NK-92 treated with Interleukin-12 subunit alpha and Interleukin-12 subunit beta, amount 100 ng/mL, for 24 hours (cell line): ENCODE data around the gene FAM90A26.
"Not testable (repeated sequence)": the region's sequence is repeated elsewhere in the genome, so short reads cannot be mapped to it uniquely, and the experiment has no call there.

Source experiments
- DNase-seq: peaks from one replicate; lab custom pipeline; 2025; lab: John Stamatoyannopoulos, UW

FAM90A26 gene, protein sequence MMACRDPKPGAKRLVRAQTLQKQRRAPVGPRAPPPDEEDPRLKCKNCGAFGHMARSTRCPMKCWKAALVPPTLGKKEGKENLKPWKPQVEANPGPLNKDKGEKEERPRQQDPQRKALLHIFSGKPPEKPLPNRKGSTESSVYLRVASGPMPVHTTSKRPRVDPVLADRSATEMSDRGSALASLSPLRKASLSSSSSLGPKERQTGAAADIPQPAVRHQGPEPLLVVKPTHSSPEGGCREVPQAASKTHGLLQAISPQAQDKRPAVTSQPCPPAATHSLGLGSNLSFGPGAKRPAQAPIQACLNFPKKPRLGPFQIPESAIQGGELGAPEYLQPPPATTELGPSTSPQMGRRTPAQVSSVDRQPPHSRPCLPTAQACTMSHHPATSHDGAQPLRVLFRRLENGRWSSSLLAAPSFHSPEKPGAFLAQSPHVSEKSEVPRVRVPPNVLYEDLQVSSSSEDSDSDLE

DNA sequence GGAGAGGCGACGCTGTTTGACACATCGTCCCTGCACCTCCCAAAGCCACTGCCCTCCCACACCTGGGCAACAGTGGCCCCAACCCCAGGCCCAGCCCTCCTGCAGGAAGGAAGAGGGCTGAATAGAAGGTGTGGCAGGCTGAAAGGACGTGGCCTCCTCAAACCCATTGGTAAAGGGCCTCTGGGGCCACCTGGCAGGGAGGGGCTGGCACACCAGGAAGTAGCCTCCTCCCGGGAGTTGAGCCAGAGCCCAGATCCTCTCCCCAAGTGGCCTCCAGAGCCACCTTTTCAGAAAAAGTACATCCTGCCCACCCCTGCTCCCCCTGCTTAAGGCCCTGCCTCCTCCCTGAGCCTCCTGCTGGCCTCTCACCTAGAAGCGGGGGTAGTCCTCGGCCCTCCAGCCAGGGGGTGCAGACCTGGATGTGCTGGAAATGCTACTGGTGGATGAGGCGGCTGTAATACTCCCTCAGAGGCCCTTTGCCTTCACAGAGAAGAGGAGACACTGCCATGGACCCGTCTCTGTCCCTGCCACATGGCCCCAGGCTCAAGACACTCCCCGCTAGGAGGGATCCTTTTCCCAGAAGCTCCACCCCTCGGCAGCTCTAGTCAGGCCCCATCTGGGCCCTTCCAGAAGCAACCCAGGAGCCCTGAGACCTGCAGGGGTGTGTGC lies at the start of gene FAM90A26:
Gene FAM90A26 (plus strand): TSS at position 619 of the 669 bp plus-strand sequence. CDS start 2,764 bp downstream, outside the sequence.
- not testable (repeated sequence) for DNase-seq

DNA sequence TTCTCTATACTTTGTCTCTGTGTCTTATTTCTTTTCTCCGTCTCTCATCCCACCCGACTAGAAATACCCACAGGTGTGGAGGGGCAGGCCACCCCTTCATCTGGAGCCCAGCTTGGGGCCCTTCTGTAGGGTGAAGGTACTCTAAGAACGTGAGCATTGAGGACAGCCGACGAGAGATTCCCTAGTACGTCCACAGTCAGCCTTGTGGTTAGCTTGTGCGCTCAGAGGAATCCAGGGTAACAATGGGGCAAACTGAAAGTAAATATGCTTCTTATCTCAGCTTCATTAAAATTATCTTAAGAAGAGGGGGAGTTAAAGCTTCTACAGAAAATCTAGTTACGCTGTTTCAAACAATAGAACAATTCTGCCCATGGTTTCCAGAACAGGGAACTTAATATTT lies 47.5 kb upstream of the FAM90A26 start:
- not testable (repeated sequence) for DNase-seq

- DNase-seq, result not testable (repeated sequence)
Observed at GRCh38 chr4:9123572-9124007, 46.6 kb upstream of the FAM90A26 start.

DNA sequence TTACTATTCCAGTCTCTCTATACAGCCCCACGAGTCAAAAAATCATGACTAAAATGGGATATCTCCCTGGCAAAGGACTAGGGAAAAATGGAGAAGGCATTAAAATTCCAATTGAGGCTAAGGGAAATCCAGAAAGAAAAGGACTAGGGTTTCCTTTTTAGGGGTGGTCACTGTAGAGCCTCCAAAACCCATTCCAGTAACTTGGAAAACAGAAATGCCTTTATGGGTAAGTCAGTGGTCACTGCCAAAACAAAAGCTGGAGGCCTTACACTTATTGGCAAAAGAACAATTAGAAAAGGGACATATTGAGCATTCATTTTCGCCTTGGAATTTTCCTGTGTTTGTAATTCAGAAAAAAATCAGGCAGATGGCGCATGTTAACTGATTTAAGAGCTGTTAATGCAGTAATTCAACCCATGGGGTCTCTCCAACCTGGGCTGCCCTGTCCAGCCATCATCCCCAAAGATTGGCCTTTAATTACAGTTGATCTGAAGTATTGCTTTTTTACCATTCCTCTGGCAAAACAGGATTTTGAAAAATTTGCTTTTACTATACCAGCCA lies 44.5 kb upstream of the FAM90A26 start:
- DNase-seq, result not testable (repeated sequence)

- not testable (repeated sequence) for DNase-seq
Observed at GRCh38 chr4:9131420-9131819, 38.8 kb upstream of the FAM90A26 start.

DNA sequence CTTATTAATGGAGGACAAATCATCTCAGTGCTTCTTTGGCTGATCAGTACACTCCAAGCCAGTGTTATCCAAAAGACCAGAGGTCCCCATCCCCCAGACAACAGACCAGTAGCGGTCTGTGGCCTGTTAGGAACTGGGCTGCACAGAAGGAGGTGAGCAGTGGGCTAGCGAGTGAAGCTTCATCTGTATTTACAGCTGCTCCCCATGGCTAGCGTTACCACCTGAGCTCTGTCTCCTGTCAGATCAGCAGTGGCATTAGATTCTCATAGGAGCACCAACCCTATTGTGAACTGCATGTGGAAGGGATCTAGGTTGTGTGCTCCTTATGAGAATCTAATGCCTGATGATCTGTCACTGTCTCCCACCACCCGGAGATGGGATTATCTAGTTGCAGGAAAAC lies 37.4 kb upstream of the FAM90A26 start:
- not testable (repeated sequence) for DNase-seq

GRCh38 chr4:9134011-9134410 lies 36.2 kb upstream of the FAM90A26 start:
- DNase-seq, result not testable (repeated sequence)

- DNase-seq, result not testable (repeated sequence)
Observed at GRCh38 chr4:9134556-9134955, 35.7 kb upstream of the FAM90A26 start.

DNA sequence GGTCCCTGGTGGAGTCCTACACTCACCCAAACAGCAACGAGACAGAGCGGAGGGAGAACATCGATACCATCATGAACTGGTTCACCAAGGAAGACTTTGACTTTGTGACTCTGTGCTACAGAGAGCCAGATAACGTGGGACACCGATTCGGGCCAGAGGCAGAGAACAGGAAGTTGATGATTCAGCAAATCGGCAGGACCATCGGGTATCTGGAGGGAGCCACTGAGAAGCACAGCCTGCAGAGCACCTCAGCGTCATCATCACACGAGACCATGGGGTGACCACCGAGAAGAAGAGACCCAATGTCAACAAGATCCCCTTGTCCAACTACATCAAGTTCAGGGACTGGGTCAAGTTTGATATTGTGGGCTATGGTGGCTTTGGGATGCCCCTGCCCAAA lies 29.2 kb upstream of the FAM90A26 start:
- DNase-seq, result not testable (repeated sequence)

DNA sequence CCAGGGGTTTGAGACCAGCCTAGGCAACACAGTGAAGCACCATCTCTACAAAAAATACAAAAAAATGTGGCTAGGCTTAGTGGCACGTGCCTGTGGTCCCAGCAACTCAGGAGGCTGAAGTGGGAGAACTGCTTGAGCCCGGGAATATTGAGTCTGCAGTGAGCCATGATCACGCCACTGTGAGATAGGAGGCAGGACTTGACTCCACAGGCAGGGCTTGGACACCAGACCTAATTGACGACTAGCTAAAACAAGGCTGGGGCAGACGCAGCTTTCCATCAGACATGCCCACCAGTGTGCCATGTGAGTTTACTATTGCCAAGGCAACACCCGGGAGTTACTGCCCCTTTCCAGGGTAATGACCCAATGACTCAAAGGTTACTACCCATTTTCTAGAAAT lies 27.4 kb upstream of the FAM90A26 start:
- not testable (repeated sequence) for DNase-seq

GRCh38 chr4:9143421-9144080 lies 26.7 kb upstream of the FAM90A26 start:
- no peak for DNase-seq

DNA sequence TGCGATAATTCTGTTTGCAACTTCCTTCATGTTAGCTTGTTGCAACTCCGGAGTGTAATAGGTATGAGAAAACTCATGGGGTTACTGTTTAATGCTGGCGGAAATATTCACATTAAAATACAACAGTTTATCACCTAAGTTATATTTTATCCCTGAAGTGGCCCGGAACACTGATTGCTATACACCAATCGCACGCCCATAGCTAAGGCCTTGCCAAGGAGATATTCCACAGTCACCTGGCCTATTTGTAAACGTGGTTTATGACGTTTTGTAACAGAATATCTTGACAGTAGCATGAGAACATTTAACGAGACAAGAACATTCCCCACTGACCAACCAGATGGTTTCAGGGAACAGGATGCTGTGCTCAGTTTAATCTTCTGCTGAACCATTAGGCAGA lies 23.2 kb upstream of the FAM90A26 start:
- no peak for DNase-seq

DNA sequence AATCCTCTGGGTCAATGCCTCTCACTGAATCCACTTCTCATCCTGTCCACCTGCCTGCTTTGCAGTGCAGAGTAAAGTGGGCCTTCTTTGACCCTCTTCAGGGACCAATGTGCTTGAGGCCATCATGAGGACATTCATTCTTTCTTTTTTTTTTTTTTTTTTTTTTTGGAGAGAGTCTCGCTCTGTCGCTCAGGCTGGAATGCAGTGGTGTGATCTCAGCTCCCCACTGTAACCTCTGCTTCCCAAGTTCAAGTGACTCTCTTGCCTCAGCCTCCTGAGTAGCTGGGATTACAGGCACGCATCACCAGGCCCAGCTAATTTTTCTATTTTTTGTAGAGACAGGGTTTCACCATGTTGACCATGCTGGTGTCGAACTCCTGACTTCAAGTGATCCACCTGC lies 22.8 kb upstream of the FAM90A26 start:
- not testable (repeated sequence) for DNase-seq

GRCh38 chr4:9148611-9149409 lies 21.4 kb upstream of the FAM90A26 start:
- DNase-seq, result not testable (repeated sequence)

DNA sequence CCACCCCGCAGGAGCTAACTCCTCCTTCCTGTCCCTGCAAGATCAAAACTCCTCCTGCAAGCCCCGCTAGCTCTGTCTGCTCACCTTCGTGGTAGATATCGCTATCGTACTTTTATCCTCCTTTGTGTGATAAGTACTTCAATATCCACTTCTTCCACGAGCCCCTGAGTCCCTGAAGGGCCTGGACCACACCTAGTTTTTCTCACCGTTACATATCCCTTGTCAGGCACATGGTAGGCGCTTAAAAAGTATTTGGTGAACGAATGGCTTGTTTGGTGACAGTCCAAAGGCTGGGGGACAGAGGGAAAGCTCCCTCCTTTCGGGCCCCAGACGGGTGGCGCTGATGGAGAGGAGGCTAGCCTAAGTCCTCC lies 18.4 kb upstream of the FAM90A26 start:
- DNase-seq, result not testable (repeated sequence)

DNA sequence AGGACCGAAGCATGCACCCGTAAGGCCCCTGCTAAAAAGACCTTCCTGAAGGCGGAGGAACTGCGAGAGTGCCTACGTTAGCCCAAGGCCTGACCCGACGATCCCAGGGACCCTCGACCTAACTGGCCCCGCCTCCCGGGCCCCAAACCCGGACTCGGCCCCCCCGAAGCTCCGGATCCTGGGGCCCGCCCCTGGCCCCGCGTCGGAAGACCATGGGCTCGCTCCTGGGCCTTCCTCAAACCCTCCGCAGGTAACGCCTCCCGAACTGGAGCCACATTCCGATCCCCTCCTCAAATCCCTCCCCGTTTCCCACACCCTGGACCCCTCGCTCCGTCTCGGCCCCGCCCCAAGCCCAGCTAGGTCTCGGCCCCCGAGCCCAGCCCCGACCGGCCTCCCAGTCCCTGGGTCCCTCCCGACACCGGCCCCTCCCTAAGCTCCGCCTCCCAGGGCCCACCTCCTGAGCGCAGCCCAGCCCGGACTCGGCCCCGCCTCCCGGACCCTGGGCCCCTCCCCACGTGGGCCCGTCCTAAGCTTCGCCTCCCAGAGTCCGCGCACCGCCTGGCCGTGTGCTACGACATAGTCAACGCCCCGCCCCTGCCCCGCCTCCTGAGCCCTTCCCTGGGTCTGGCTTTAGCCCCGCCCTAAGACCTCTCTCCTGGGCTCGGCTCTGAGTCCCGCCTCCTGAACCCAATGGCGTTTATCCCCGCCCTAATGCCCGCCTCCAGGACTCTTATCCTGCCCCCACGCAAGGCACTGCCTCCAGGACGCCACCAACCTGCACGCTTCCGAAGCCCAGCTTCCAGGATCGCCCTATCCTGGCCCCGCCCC lies 17.8 kb upstream of the FAM90A26 start:
- DNase-seq, result not testable (repeated sequence)

- not testable (repeated sequence) for DNase-seq
Observed at GRCh38 chr4:9153008-9153570, 17.1 kb upstream of the FAM90A26 start.

- not testable (repeated sequence) for DNase-seq
Observed at GRCh38 chr4:9153571-9154157, 16.5 kb upstream of the FAM90A26 start.

DNA sequence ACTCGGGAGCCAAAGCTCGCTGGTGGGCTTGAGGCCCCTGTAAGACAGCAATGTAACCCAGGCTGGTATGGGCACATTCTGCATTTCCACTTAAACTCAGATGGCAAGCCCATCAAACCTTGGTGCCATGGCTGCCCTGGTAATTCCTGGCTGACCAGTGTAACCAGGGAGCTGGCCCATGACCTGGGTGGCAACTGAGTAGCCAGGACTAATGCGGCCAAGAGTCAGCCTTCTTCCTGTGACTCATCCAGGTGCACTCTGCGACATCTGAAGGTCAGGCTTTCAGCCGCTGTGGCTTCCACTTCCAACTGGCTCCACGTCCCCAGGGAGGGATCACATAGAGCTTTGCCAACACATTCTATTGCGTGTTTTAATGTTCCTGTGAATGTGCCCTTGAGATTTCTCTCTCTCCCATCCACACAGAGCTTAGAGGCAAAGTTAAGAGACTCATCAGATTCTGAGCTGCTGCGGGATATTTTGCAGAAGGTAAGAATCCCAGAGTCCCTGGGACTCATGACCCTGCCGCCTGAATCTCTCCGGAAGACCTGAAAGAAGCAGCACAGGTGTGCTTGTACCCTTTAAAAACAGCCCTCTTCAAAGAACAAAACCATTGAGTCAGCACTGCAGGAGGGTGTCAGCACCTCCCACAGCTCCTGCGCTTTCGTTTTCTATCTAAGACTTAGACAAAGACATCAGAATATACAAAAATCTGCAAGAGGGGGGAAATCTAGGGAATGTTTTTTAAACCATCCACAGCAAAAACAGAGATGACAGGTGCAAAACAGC lies 14.9 kb upstream of the FAM90A26 start:
- not testable (repeated sequence) for DNase-seq
